ENCODE results near the gene UTP14A.

UTP14A gene

DNA sequence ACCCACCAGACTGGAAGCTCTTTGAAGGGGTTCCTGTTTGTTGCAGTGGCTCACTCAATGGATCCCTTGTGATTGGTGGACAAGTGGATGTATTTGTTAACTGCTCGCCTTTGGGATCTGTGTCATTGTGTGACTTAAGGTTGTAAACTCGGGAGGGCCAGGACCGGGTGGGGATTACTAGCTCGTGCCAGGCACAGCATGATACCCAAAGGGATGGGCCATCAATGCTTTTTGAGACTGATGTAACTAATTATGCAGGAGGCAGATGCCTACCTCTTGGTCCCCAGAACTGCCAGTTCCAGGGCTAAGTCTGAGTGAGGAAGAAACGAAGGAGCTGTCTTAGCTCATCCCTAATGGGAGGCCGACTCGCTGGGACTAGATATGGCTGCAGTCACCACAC, 27.7 kb downstream of the UTP14A start:
- Histone ChIP-seq H3K27ac (no peak overlapping the region), H3K4me2 (ENCODE audit: low read length) (no peak overlapping the region), H3K36me3 (ENCODE audit: control insufficient read depth, insufficient read depth, low read length) (no peaks in the 10 kb centered on the region), H3K4me1 (no peaks in the 10 kb centered on the region), H3K79me2 (no peaks in the 10 kb centered on the region), H3K9ac (no peak overlapping the region), H3K4me3 (ENCODE audit: low read depth, low read length) (no peak overlapping the region), H2AFZ (no peak overlapping the region), H3K9me3 (ENCODE audit: control insufficient read depth, low read length) (no peaks in the 10 kb centered on the region), H3K27me3 (ENCODE audit: control insufficient read depth, insufficient read depth, low read length) (no peaks in the 10 kb centered on the region)
- TF ChIP-seq, protein P1, sequence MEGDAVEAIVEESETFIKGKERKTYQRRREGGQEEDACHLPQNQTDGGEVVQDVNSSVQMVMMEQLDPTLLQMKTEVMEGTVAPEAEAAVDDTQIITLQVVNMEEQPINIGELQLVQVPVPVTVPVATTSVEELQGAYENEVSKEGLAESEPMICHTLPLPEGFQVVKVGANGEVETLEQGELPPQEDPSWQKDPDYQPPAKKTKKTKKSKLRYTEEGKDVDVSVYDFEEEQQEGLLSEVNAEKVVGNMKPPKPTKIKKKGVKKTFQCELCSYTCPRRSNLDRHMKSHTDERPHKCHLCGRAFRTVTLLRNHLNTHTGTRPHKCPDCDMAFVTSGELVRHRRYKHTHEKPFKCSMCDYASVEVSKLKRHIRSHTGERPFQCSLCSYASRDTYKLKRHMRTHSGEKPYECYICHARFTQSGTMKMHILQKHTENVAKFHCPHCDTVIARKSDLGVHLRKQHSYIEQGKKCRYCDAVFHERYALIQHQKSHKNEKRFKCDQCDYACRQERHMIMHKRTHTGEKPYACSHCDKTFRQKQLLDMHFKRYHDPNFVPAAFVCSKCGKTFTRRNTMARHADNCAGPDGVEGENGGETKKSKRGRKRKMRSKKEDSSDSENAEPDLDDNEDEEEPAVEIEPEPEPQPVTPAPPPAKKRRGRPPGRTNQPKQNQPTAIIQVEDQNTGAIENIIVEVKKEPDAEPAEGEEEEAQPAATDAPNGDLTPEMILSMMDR (IDR thresholded peaks at IDR 0.05): no peak

DNA sequence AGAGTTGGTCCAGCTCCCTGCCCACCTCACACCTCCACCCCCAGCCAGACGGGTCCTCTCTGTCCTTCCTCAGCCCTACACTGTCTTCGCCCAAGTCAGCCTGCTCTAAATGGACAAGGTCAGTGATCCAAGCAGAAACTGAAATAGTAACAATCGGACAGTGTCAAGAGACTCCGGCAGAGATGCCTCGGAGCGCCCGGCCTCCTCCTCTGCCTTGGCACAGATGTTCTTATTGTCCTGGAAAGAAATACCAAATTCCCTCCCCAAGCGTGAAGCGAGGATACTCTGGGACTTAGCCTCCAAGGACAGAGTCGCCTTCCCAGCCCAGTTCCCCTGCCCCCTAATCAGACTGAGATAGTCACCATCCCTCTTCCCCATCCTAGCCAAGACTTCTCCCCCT, 28.5 kb downstream of the UTP14A start:
- Histone ChIP-seq H3K79me2 (no peaks in the 10 kb centered on the region), H3K9me3 (ENCODE audit: control insufficient read depth, low read length) (no peaks in the 10 kb centered on the region), H3K4me1 (no peaks in the 10 kb centered on the region), H2AFZ (no peak overlapping the region), H3K36me3 (ENCODE audit: control insufficient read depth, insufficient read depth, low read length) (no peaks in the 10 kb centered on the region), H3K27ac (no peak overlapping the region), H3K4me2 (ENCODE audit: low read length) (no peak overlapping the region), H3K4me3 (ENCODE audit: low read depth, low read length) (no peak overlapping the region), H3K9ac (no peak overlapping the region), H3K27me3 (ENCODE audit: control insufficient read depth, insufficient read depth, low read length) (no peaks in the 10 kb centered on the region)
- TF ChIP-seq, protein P1 (IDR thresholded peaks at IDR 0.05): no peak

DNA sequence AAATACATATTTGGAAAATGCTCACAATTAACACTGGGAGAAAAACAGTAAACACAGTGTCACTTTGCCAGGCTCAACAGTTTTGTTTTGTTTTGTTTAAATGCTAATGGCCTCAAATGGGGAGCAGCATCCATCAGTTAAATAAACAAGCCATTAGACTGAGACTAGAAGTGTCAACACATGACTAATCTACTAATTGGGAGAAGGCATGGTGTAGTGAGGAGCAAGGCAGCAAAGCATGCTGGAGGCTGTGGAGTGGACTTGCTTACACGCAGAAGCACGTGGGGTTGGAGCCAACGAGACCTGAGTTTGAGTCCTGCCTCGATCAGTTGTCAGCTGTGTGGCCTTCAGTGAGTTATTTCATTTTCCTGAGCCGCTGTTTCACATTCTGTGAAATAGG, 29.0 kb downstream of the UTP14A start:
- Histone ChIP-seq H3K79me2 (no peaks in the 10 kb centered on the region), H3K4me3 (ENCODE audit: low read depth, low read length) (no peak overlapping the region), H3K4me1 (no peaks in the 10 kb centered on the region), H3K36me3 (ENCODE audit: control insufficient read depth, insufficient read depth, low read length) (no peaks in the 10 kb centered on the region), H3K9ac (no peak overlapping the region), H3K27ac (no peak overlapping the region), H3K9me3 (ENCODE audit: control insufficient read depth, low read length) (no peaks in the 10 kb centered on the region), H2AFZ (no peak overlapping the region), H3K27me3 (ENCODE audit: control insufficient read depth, insufficient read depth, low read length) (no peaks in the 10 kb centered on the region), H3K4me2 (ENCODE audit: low read length) (no peak overlapping the region)
- TF ChIP-seq, protein P1 (IDR thresholded peaks at IDR 0.05): no peak

DNA sequence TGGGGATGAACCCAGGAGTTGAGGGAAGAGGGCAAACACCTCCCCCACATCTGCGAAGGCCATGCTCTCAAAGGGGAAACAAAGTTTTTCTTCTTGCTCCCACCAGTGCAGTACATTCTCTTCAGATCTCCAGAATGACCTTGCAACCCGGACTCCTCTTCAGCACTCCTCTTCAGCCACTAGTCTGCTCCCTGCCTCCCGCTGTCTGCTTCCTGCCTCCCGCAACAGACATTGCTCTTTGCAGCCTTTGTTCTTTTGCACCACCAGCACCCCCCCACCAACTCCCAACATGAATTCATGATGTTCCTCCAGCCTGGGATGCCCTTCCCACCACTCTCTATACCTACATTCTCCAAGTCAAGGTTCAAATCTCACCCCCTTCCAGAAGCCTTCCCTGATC, 32.1 kb downstream of the UTP14A start:
- no peak overlapping the region for H2AFZ ChIP-seq
- no peaks in the 10 kb centered on the region for H3K36me3 ChIP-seq (ENCODE audit: control insufficient read depth, insufficient read depth, low read length)
- no peaks in the 10 kb centered on the region for H3K79me2 ChIP-seq
- H3K9ac ChIP-seq: no peak overlapping the region
- no peaks in the 10 kb centered on the region for H3K27me3 ChIP-seq (ENCODE audit: control insufficient read depth, insufficient read depth, low read length)
- no peak overlapping the region for H3K4me2 ChIP-seq (ENCODE audit: low read length)
- no peaks in the 10 kb centered on the region for H3K4me1 ChIP-seq
- TF ChIP-seq, protein P1 (IDR thresholded peaks at IDR 0.05): no peak
- no peaks in the 10 kb centered on the region for H3K9me3 ChIP-seq (ENCODE audit: control insufficient read depth, low read length)
- no peak overlapping the region for H3K27ac ChIP-seq
- no peak overlapping the region for H3K4me3 ChIP-seq (ENCODE audit: low read depth, low read length)

DNA sequence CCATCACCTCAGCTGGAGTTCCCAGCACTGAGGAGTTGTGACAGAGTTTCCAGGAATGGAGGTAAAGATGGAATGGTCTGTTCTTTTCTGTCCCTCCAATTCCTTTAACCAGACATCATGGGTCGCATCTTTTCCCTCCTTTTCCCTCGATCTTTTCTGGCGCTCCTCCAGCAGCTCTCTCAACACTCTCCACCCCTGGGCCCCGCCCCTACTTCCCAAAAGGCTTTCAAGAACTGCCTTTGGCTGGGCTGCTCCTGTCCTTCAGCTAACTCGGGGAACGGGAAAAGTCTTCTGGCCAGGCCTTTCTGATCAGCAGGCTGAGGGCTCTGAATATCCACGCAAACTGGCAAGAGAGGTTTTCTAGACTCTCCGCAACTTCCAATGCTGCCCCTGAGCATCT, 34.0 kb downstream of the UTP14A start:
- TF ChIP-seq, protein P1 (IDR thresholded peaks at IDR 0.05): no peak
- Histone ChIP-seq H3K4me1 (no peaks in the 10 kb centered on the region), H3K27ac (no peak overlapping the region), H3K27me3 (ENCODE audit: control insufficient read depth, insufficient read depth, low read length) (no peaks in the 10 kb centered on the region), H3K79me2 (no peaks in the 10 kb centered on the region), H3K9ac (no peak overlapping the region), H3K4me3 (ENCODE audit: low read depth, low read length) (no peak overlapping the region), H3K4me2 (ENCODE audit: low read length) (no peak overlapping the region), H3K36me3 (ENCODE audit: control insufficient read depth, insufficient read depth, low read length) (no peaks in the 10 kb centered on the region), H2AFZ (no peak overlapping the region), H3K9me3 (ENCODE audit: control insufficient read depth, low read length) (no peaks in the 10 kb centered on the region)

Data from parathyroid adenoma (tissue), 2 donors.